HL-60 (cell line): Measurements from ENCODE around the gene MOGAT1.

Experiments
- GABPA ChIP-seq: IDR thresholded peaks from 2 replicates; pipeline ENCODE4 v1.6.1; 2012; ENCODE audit warnings: low read depth
- POLR2AphosphoS5 ChIP-seq: IDR thresholded peaks from 2 replicates; pipeline ENCODE4 v1.6.1; 2012; ENCODE audit warnings: low read depth
- REST ChIP-seq: IDR thresholded peaks from 2 replicates; pipeline ENCODE4 v1.6.1; 2012; ENCODE audit warnings: low read depth; ENCODE audit not compliant: insufficient replicate concordance
- SPI1 ChIP-seq: IDR thresholded peaks from 2 replicates; pipeline ENCODE4 v1.6.1; 2012; ENCODE audit warnings: low read depth, mild to moderate bottlenecking, borderline replicate concordance
- TF ChIP-seq, protein P1 (sequence below): IDR thresholded peaks from one replicate; pipeline ENCODE4 v1.5.1; 2011; ENCODE audit warnings: low read length, control low read depth, inconsistent platforms; ENCODE audit not compliant: insufficient read depth

DNA sequence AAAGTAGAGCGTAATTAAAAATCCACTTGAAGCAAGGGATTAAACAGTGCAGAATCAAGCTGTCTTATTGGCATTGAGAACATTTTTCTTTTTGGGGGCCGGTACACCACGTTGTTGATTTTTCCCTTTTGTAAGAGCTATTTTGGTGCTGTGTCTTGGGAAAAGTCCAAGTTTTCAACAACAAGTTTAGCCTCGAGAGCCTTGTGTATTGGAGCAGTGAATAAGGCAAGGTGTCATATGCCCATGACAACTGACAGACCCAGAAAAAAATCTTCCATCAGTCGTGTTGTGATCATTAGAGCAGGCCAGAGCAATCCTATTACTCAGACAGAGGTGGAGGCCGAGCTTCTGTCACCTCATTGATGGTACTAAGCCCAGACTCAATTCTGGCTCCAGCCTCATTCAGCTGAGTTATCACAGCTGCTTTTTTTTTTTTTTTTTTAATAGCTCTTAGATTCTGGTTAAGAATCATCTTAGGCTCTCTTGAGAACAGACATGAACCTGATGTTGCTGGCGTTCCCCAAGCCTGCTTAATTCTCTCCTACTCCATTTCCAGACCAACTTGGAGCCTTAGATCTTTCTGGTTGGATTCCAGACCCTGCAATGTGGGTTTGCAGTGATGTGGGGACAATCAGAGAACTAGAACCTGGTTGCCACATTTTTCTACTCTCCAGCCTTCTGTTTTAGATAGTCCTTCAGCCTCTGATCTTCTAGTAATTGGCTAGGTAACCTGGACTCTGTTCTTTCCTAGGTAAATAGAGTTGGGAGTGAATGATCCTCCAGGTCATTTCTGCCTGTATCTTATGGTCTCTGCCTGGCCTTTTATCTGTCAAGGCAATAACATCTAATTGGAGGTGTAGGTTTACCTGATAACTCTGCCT lies 43.1 kb downstream of the MOGAT1 start:
- TF ChIP-seq, protein P1, sequence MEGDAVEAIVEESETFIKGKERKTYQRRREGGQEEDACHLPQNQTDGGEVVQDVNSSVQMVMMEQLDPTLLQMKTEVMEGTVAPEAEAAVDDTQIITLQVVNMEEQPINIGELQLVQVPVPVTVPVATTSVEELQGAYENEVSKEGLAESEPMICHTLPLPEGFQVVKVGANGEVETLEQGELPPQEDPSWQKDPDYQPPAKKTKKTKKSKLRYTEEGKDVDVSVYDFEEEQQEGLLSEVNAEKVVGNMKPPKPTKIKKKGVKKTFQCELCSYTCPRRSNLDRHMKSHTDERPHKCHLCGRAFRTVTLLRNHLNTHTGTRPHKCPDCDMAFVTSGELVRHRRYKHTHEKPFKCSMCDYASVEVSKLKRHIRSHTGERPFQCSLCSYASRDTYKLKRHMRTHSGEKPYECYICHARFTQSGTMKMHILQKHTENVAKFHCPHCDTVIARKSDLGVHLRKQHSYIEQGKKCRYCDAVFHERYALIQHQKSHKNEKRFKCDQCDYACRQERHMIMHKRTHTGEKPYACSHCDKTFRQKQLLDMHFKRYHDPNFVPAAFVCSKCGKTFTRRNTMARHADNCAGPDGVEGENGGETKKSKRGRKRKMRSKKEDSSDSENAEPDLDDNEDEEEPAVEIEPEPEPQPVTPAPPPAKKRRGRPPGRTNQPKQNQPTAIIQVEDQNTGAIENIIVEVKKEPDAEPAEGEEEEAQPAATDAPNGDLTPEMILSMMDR = no peak
- TF ChIP-seq POLR2AphosphoS5 (no peak), GABPA (no peak), REST (no peak), SPI1 (no peak)
